Fibroblast of villous mesenchyme (primary cell): ENCODE results near the gene ANKH. TPM values are rescaled to one million over a fixed set of nuclear protein-coding genes. Genes with fewer than 3 reads are reported as not detected.
A peak's percentile ranks its signal among the peaks of the same experiment; 100 is the strongest.

Experiments used
- DNase-seq: peaks from one replicate; pipeline ENCODE4 v3.0.0-alpha.2; 2010; ENCODE audit warnings: low read depth
- H3K4me3 ChIP-seq: 2 replicates; pipeline ENCODE4 v1.5.1; 2011; ENCODE audit warnings: low read depth, mild to moderate bottlenecking, low read length
- CTCF ChIP-seq: IDR thresholded peaks from 2 replicates; pipeline ENCODE4 v1.5.1; 2012; ENCODE audit warnings: low read depth, mild to moderate bottlenecking, low read length; ENCODE audit not compliant: insufficient read depth
- total RNA-seq: library from RNA; depleted of rRNA; stranded (reverse); fragments of >200 nt; gene quantifications from 2 replicates; pipeline ENCODE4 v1.2.3, GENCODE V29; 2012

The ANKH gene
- total RNA-seq, 1 donor = 8.2 TPM

- H3K4me3 ChIP-seq = no peak overlapping the region
Observed at GRCh38 chr5:14901462-14902051, 30.0 kb upstream of the ANKH start.

GRCh38 chr5:14900693-14901461, 29.3 kb upstream of the ANKH start:
- DNase-seq = peak; percentile 90
- no peak overlapping the region for H3K4me3 ChIP-seq
- no peak for TF ChIP-seq CTCF

More at GRCh38 chr5:14901462-14902051, 30.0 kb upstream of the ANKH start:
- DNase-seq = peak; percentile 96
- TF ChIP-seq CTCF = no peak

GRCh38 chr5:14896131-14896530, 24.6 kb upstream of the ANKH start:
- DNase-seq = no peak
- H3K4me3 ChIP-seq = no peak overlapping the region
- no peak for TF ChIP-seq CTCF

GRCh38 chr5:14895301-14895700, 23.7 kb upstream of the ANKH start:
- no peak for DNase-seq
- no peak overlapping the region for H3K4me3 ChIP-seq
- peak; percentile 4 for TF ChIP-seq CTCF

- H3K4me3 ChIP-seq = no peak overlapping the region
- TF ChIP-seq CTCF = no peak
- no peak for DNase-seq
Observed at GRCh38 chr5:14894748-14895147, 23.2 kb upstream of the ANKH start.

GRCh38 chr5:14893381-14893780, 21.8 kb upstream of the ANKH start:
- TF ChIP-seq CTCF = no peak
- no peak for DNase-seq
- H3K4me3 ChIP-seq = no peak overlapping the region
